GM12878 (cell line): ENCODE measurements around the gene PTPRD.

ENCODE experiments used
- BRCA1 ChIP-seq: IDR thresholded peaks from 2 replicates; pipeline ENCODE4 v1.6.1; 2011; ENCODE audit warnings: low read depth, low read length, improper control_type of control experiment
- CBX3 ChIP-seq: fragments of 200-600 bp; sonication (generic); IDR thresholded peaks from 2 replicates; pipeline ENCODE4 v1.6.1; 2016; ENCODE audit warnings: low read depth, borderline replicate concordance
- CREB1 ChIP-seq: IDR thresholded peaks from 2 replicates; pipeline ENCODE4 v1.6.1; 2012; ENCODE audit warnings: low read depth, mild to moderate bottlenecking, inconsistent platforms
- EGR1 ChIP-seq, 2 experiments: IDR thresholded peaks; 1 replicate in 1 of 2; 2 replicates in 1 of 2; pipeline ENCODE4 v1.6.1; 2011 to 2012; ENCODE audit warnings: low read depth in 2 of 2, low read length in 2 of 2, borderline replicate concordance in 1 of 2, mild to moderate bottlenecking in 1 of 2, moderate library complexity in 1 of 2
- JUNB ChIP-seq: IDR thresholded peaks from 2 replicates; pipeline ENCODE4 v1.6.1; 2016; ENCODE audit warnings: antibody characterized with exemption, mild to moderate bottlenecking
- POLR2A ChIP-seq: IDR thresholded peaks from 2 replicates; pipeline ENCODE4 v1.6.1; 2011; ENCODE audit warnings: low read depth, mild to moderate bottlenecking, low read length
- POLR2AphosphoS5 ChIP-seq: IDR thresholded peaks from 2 replicates; pipeline ENCODE4 v1.6.1; 2011; ENCODE audit warnings: mild to moderate bottlenecking, low read length, inconsistent platforms
- TF ChIP-seq, protein P1 (sequence below), 3 experiments: IDR thresholded peaks in 2 of 3; conservative IDR thresholded peaks in 1 of 3; 2 replicates each; pipeline ENCODE4 v1.5.1; 2011; ENCODE audit warnings: low read depth in 3 of 3, low read length in 3 of 3, mild to moderate bottlenecking in 3 of 3, control low read depth in 2 of 3, moderate library complexity in 2 of 3, inconsistent platforms in 1 of 3, mixed read lengths in 1 of 3; ENCODE audit not compliant: control insufficient read depth in 2 of 3, insufficient read depth in 1 of 3; ENCODE audit errors: extremely low read depth in 1 of 3
- TF ChIP-seq, protein P2 (sequence below): fragments of 450-650 bp; IDR thresholded peaks from 2 replicates; pipeline ENCODE4 v1.6.1; 2016; ENCODE audit warnings: mild to moderate bottlenecking, moderate library complexity, borderline replicate concordance
- TF ChIP-seq, protein P3 (sequence below): fragments of 450-650 bp; IDR thresholded peaks from 2 replicates; pipeline ENCODE4 v1.6.1; 2018; ENCODE audit warnings: borderline replicate concordance, mild to moderate bottlenecking; ENCODE audit not compliant: partially characterized antibody

DNA sequence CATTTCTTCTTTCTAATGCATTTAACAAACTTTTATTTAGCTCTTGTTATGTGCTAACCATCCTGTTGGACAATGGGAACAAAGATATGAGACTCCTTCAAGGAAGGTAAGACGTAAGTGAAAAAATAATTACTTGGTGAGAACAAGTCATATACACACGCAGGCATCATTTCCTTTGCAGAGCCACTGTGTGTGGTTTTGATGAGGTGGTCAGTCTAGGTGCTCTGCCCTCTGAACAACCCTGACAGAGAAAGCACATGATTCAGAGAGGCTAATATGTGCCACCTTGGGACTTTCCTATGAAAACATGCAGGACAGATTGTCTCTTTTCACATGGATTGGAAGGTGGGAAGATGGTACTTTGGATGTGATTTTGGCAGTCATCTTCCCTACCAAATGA lies 1650.7 kb downstream of the PTPRD start:
- TF ChIP-seq POLR2AphosphoS5 = no peak
- TF ChIP-seq, protein P1, sequence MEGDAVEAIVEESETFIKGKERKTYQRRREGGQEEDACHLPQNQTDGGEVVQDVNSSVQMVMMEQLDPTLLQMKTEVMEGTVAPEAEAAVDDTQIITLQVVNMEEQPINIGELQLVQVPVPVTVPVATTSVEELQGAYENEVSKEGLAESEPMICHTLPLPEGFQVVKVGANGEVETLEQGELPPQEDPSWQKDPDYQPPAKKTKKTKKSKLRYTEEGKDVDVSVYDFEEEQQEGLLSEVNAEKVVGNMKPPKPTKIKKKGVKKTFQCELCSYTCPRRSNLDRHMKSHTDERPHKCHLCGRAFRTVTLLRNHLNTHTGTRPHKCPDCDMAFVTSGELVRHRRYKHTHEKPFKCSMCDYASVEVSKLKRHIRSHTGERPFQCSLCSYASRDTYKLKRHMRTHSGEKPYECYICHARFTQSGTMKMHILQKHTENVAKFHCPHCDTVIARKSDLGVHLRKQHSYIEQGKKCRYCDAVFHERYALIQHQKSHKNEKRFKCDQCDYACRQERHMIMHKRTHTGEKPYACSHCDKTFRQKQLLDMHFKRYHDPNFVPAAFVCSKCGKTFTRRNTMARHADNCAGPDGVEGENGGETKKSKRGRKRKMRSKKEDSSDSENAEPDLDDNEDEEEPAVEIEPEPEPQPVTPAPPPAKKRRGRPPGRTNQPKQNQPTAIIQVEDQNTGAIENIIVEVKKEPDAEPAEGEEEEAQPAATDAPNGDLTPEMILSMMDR (IDR thresholded peaks at IDR 0.05 in 2 of 3, conservative IDR thresholded peaks at IDR 0.05 in 1 of 3; ENCODE audit: control insufficient read depth in 2 of 3, extremely low read depth in 1 of 3, insufficient read depth in 1 of 3, low read depth in 3 of 3, low read length in 3 of 3) = no peak
- TF ChIP-seq CBX3 = no peak
- TF ChIP-seq JUNB = no peak
- TF ChIP-seq POLR2A = no peak
- no peak for TF ChIP-seq CREB1
- TF ChIP-seq BRCA1 = no peak
- no peak for TF ChIP-seq EGR1 (IDR thresholded peaks at IDR 0.05; ENCODE audit: borderline replicate concordance in 1 of 2, low read depth in 2 of 2, low read length in 2 of 2)
- TF ChIP-seq, protein P2, sequence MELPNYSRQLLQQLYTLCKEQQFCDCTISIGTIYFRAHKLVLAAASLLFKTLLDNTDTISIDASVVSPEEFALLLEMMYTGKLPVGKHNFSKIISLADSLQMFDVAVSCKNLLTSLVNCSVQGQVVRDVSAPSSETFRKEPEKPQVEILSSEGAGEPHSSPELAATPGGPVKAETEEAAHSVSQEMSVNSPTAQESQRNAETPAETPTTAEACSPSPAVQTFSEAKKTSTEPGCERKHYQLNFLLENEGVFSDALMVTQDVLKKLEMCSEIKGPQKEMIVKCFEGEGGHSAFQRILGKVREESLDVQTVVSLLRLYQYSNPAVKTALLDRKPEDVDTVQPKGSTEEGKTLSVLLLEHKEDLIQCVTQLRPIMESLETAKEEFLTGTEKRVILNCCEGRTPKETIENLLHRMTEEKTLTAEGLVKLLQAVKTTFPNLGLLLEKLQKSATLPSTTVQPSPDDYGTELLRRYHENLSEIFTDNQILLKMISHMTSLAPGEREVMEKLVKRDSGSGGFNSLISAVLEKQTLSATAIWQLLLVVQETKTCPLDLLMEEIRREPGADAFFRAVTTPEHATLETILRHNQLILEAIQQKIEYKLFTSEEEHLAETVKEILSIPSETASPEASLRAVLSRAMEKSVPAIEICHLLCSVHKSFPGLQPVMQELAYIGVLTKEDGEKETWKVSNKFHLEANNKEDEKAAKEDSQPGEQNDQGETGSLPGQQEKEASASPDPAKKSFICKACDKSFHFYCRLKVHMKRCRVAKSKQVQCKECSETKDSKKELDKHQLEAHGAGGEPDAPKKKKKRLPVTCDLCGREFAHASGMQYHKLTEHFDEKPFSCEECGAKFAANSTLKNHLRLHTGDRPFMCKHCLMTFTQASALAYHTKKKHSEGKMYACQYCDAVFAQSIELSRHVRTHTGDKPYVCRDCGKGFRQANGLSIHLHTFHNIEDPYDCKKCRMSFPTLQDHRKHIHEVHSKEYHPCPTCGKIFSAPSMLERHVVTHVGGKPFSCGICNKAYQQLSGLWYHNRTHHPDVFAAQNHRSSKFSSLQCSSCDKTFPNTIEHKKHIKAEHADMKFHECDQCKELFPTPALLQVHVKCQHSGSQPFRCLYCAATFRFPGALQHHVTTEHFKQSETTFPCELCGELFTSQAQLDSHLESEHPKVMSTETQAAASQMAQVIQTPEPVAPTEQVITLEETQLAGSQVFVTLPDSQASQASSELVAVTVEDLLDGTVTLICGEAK = no peak
- TF ChIP-seq, protein P3, sequence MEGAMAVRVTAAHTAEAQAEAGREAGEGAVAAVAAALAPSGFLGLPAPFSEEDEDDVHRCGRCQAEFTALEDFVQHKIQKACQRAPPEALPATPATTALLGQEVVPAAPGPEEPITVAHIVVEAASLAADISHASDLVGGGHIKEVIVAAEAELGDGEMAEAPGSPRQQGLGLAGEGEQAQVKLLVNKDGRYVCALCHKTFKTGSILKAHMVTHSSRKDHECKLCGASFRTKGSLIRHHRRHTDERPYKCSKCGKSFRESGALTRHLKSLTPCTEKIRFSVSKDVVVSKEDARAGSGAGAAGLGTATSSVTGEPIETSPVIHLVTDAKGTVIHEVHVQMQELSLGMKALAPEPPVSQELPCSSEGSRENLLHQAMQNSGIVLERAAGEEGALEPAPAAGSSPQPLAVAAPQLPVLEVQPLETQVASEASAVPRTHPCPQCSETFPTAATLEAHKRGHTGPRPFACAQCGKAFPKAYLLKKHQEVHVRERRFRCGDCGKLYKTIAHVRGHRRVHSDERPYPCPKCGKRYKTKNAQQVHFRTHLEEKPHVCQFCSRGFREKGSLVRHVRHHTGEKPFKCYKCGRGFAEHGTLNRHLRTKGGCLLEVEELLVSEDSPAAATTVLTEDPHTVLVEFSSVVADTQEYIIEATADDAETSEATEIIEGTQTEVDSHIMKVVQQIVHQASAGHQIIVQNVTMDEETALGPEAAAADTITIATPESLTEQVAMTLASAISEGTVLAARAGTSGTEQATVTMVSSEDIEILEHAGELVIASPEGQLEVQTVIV = no peak
